GM12878 (cell line): ENCODE measurements around the gene GOLGA6L26. TPM values are rescaled to one million over a fixed set of nuclear protein-coding genes. Genes with fewer than 3 reads are reported as not detected.
"Not testable (repeated sequence)": the region's sequence is repeated elsewhere in the genome, so short reads cannot be mapped to it uniquely, and the experiment has no call there.

Source experiments
- ATAC-seq: fragments of 200-7000 bp; cut with Tn5 transposase; 3 replicates; pipeline ENCODE4 v1.9.1; 2020; ENCODE audit warnings: mild to moderate bottlenecking, moderate library complexity
- BruUV-seq: library from RNA; stranded (reverse); fragments of 400-500 nt; replicated peaks from 2 replicates; lab custom pipeline; 2021; lab: Mats Ljungman, UMichigan
- CTCF ChIA-PET: fragments of 300-600 bp; sonication (Branson Sonifier 250); formaldehyde crosslinking; extraction: SDS; loops from one replicate; lab custom pipeline; 2021; ENCODE audit warnings: inconsistent platforms; lab: Yijun Ruan, JAX
- POLR2A ChIA-PET: fragments of 350-600 bp; formaldehyde crosslinking; extraction: SDS; loops from one replicate; lab custom pipeline; 2021; ENCODE audit warnings: inconsistent platforms; lab: Charles Lee
- RAD21 ChIA-PET: fragments of 300-600 bp; sonication (Branson Sonifier 250); formaldehyde crosslinking; loops from one replicate; lab custom pipeline; 2023; ENCODE audit warnings: antibody characterized with exemption; ENCODE audit not compliant: unreplicated experiment; lab: Charles Lee
- SMC1A ChIA-PET: fragments of 300-600 bp; sonication (Branson Sonifier 250); formaldehyde crosslinking; loops from one replicate; lab custom pipeline; 2023; ENCODE audit not compliant: unreplicated experiment, uncharacterized antibody; lab: Charles Lee
- DNase-seq: peaks from one replicate; pipeline ENCODE4 v3.0.0-alpha.2; 2011; ENCODE audit warnings: low read depth, low spot score
- FAIRE-seq: peaks from 3 replicates; lab custom pipeline; 2011; peaks lifted over from hg19 to GRCh38; lab: Jason Lieb, UNC
- H2AFZ ChIP-seq: 2 replicates; pipeline ENCODE4 v1.6.0; 2011; ENCODE audit warnings: low read depth, low read length, control low read depth; ENCODE audit not compliant: control insufficient read depth
- H3K27ac ChIP-seq: 2 replicates; pipeline ENCODE4 v1.5.1; 2011; ENCODE audit warnings: control low read depth; ENCODE audit not compliant: control insufficient read depth, insufficient read depth
- H3K27me3 ChIP-seq, 2 experiments: replicated peaks in 1 of 2; 2 replicates each; pipeline versions ENCODE4 v1.6.0 to v1.6.1; 2011; ENCODE audit warnings: low read length in 1 of 2; ENCODE audit not compliant: control insufficient read depth in 2 of 2, insufficient read depth in 2 of 2
- H3K36me3 ChIP-seq, 2 experiments: 2 replicates each; pipeline ENCODE4 v1.5.1; 2011; ENCODE audit warnings: low read length in 1 of 2; ENCODE audit not compliant: control insufficient read depth in 2 of 2, insufficient read depth in 2 of 2
- H3K4me1 ChIP-seq: 2 replicates; pipeline ENCODE4 v1.6.1; 2011; ENCODE audit warnings: mild to moderate bottlenecking, low read length, moderate library complexity, mixed read lengths; ENCODE audit not compliant: control insufficient read depth, insufficient read depth
- H3K4me2 ChIP-seq: 2 replicates; pipeline ENCODE4 v1.6.0; 2011; ENCODE audit warnings: control low read depth; ENCODE audit not compliant: control insufficient read depth, insufficient read depth
- H3K4me3 ChIP-seq: fragments of 200-600 bp; sonication (generic); 2 replicates; pipeline ENCODE4 v1.5.1; 2016
- H3K79me2 ChIP-seq: 2 replicates; pipeline ENCODE4 v1.6.0; 2011; ENCODE audit warnings: low read length; ENCODE audit not compliant: control insufficient read depth, insufficient read depth
- H3K9ac ChIP-seq: 2 replicates; pipeline ENCODE4 v1.8.0; 2011; ENCODE audit warnings: low read length, control low read depth, mixed read lengths; ENCODE audit not compliant: control insufficient read depth, insufficient read depth
- H3K9me3 ChIP-seq: replicated peaks from 3 replicates; pipeline ENCODE4 v1.5.1; 2011; ENCODE audit warnings: mild to moderate bottlenecking, low read length; ENCODE audit not compliant: control insufficient read depth, insufficient read depth
- H4K20me1 ChIP-seq: 2 replicates; pipeline ENCODE4 v1.6.0; 2011; ENCODE audit not compliant: control insufficient read depth, insufficient read depth
- EGR1 ChIP-seq, 2 experiments: IDR thresholded peaks; 1 replicate in 1 of 2; 2 replicates in 1 of 2; pipeline ENCODE4 v1.6.1; 2011 to 2012; ENCODE audit warnings: low read depth in 2 of 2, low read length in 2 of 2, borderline replicate concordance in 1 of 2, mild to moderate bottlenecking in 1 of 2, moderate library complexity in 1 of 2
- POLR2A ChIP-seq: IDR thresholded peaks from 2 replicates; pipeline ENCODE4 v1.6.1; 2011; ENCODE audit warnings: low read depth, mild to moderate bottlenecking, low read length
- WGBS: methylation state at CpG from one replicate; pipeline ENCODE4 v1.1.6; 2016; ENCODE audit warnings: low lambda C conversion rate; ENCODE audit not compliant: insufficient replicate concordance, insufficient coverage; ENCODE audit errors: missing lambda C conversion rate; 5-methylcytosine and 5-hydroxymethylcytosine counted together
- in situ Hi-C: fragments of 300-500 bp; cut with MboI; formaldehyde crosslinking; loops from 9 replicates; pipeline ENCODE4 v1.14.3; 2018; ENCODE audit warnings: mixed read lengths
- intact Hi-C: fragments of 100-400 bp; cut with micrococcal nuclease; formaldehyde crosslinking; loops from one replicate; pipeline ENCODE4 v1.14.2; 2022; ENCODE audit not compliant: unreplicated experiment
- polyA plus RNA-seq, 11 experiments: library from polyadenylated mRNA; depleted of rRNA in 4 of 11; unstranded in 6 of 11; stranded (reverse) in 5 of 11; fragments of >200 nt; fragmentation: Nextera tagmentation in 4 of 11; fragmentation: Illumina TruSeq in 1 of 11; extraction: Ambion mirVana in 4 of 11; extraction: Trizol in 1 of 11; gene quantifications; 1 replicate in 1 of 11; 2 replicates in 10 of 11; pipeline versions ENCODE4 v1.2.1 to v1.2.3, GENCODE V29; 2011 to 2016; ENCODE audit warnings: inconsistent platforms in 2 of 11, missing spikeins in 2 of 11, low read depth in 1 of 11
- small RNA-seq: library from RNA; depleted of rRNA; stranded (forward); fragments of <200 nt; gene quantifications from one replicate; pipeline ENCODE3, GENCODE V24; 2014
- total RNA-seq, 4 experiments: library from RNA; depleted of rRNA in 3 of 4; stranded (reverse); fragments of >200 nt in 3 of 4; fragmentation: Illumina TruSeq in 1 of 4; extraction: Trizol in 1 of 4; gene quantifications; 2 replicates each; pipeline versions ENCODE4 v1.2.1 to v1.2.3, GENCODE V29; 2013 to 2021

The GOLGA6L26 gene
- total and polyA plus RNA-seq, 10 of the 15 experiments (the other 5 are each of a cell fraction or from before 2014, with no cell fraction given), result not detected

- H3K9me3 ChIP-seq, H3K36me3 ChIP-seq, FAIRE-seq, H3K27ac ChIP-seq, H4K20me1 ChIP-seq, H3K4me2 ChIP-seq, SMC1A ChIA-PET, H3K27me3 ChIP-seq, DNase-seq, H3K79me2 ChIP-seq, H3K9ac ChIP-seq, in situ Hi-C loops, ATAC-seq, H2AFZ ChIP-seq, BruUV-seq, RAD21 ChIA-PET: not testable (repeated sequence)
- H3K4me3 ChIP-seq, result peak overlapping the region; percentile 79; the same call in 1 of the 2 replicates
- 0% methylated on average over 4 of the region's 55 CpGs for WGBS
- TF ChIP-seq EGR1 (IDR thresholded peaks at IDR 0.05; ENCODE audit: borderline replicate concordance in 1 of 2, low read depth in 2 of 2, low read length in 2 of 2) (0 out of 3 replicates have a peak, but pooled peaks of 1 of the 2 experiments have one; percentile 35), POLR2A (peak; percentile 46; the same call in 1 of the 2 replicates)
- TF ChIP-seq, all 136 proteins: peak for 2; not testable (repeated sequence) for 134
- POLR2A ChIA-PET, H3K4me1 ChIP-seq, CTCF ChIA-PET, intact Hi-C loops: not testable (repeated sequence)
Observed at GRCh38 chr15:23303654-23304053, 30.3 kb downstream of the GOLGA6L26 start.

- H3K9me3 ChIP-seq, H2AFZ ChIP-seq, H3K79me2 ChIP-seq, H3K27me3 ChIP-seq, SMC1A ChIA-PET, H3K4me1 ChIP-seq, H3K4me2 ChIP-seq, H3K9ac ChIP-seq, FAIRE-seq, CTCF ChIA-PET, in situ Hi-C loops, BruUV-seq, H3K4me3 ChIP-seq, RAD21 ChIA-PET, intact Hi-C loops, POLR2A ChIA-PET, H3K36me3 ChIP-seq, H4K20me1 ChIP-seq, DNase-seq, H3K27ac ChIP-seq: not testable (repeated sequence)
- WGBS, result no CpG with 5 or more reads among the region's 33 CpGs
- 0 out of 3 replicates have a peak, but pooled peaks have one; percentile 30 for ATAC-seq
Observed at GRCh38 chr15:23303246-23303645, 30.8 kb downstream of the GOLGA6L26 start.

Small RNA genes within 50 kb of the gene (small RNA-seq; reads per million reads assigned to genes)
- gene RN7SL536P, result not detected

Other genes starting within 250 kb of the GOLGA6L26 start
- gene GOLGA6L1, start 197.4 kb downstream of the GOLGA6L26 start, total RNA-seq (2014; rRNA removed), result not detected in 2 replicates
- gene GOLGA6L1, start 197.4 kb downstream of the GOLGA6L26 start, total RNA-seq (2014; rRNA removed; fragmentation: Illumina TruSeq; extraction: Trizol), result not detected in 2 replicates
- gene GOLGA6L1, start 197.4 kb downstream of the GOLGA6L26 start, total RNA-seq (2021), result not detected in 2 replicates
- not detected in 2 replicates for gene GOLGA6L1, start 197.4 kb downstream of the GOLGA6L26 start, polyA plus RNA-seq (2011; rRNA removed)
- gene GOLGA6L1, start 197.4 kb downstream of the GOLGA6L26 start, polyA plus RNA-seq (2014; fragmentation: Illumina TruSeq; extraction: Trizol), result not detected in 2 replicates
- gene GOLGA6L1, start 197.4 kb downstream of the GOLGA6L26 start, polyA plus RNA-seq (2014; fragmentation: Nextera tagmentation; extraction: Ambion mirVana), result not detected
- not detected in 2 replicates for gene GOLGA6L1, start 197.4 kb downstream of the GOLGA6L26 start, polyA plus RNA-seq (2014; rRNA removed)
- not detected for gene GOLGA6L1, start 197.4 kb downstream of the GOLGA6L26 start, polyA plus RNA-seq (2016; fragmentation: Nextera tagmentation; extraction: Ambion mirVana)
- not detected in 2 replicates for gene GOLGA8S, start 20.6 kb upstream of the GOLGA6L26 start, total RNA-seq (2014; rRNA removed)
- not detected in 2 replicates for gene GOLGA8S, start 20.6 kb upstream of the GOLGA6L26 start, total RNA-seq (2014; rRNA removed; fragmentation: Illumina TruSeq; extraction: Trizol)
- gene GOLGA8S, start 20.6 kb upstream of the GOLGA6L26 start, total RNA-seq (2021), result not detected in 2 replicates
- 0.04 and 0.14 TPM in 2 replicates for gene GOLGA8S, start 20.6 kb upstream of the GOLGA6L26 start, polyA plus RNA-seq (2011; rRNA removed)
- gene GOLGA8S, start 20.6 kb upstream of the GOLGA6L26 start, polyA plus RNA-seq (2014; fragmentation: Illumina TruSeq; extraction: Trizol), result 0.01 TPM in 1 of 2 replicates, not detected in the other
- gene GOLGA8S, start 20.6 kb upstream of the GOLGA6L26 start, polyA plus RNA-seq (2014; fragmentation: Nextera tagmentation; extraction: Ambion mirVana), result not detected
- 0.03 TPM in 1 of 2 replicates, not detected in the other for gene GOLGA8S, start 20.6 kb upstream of the GOLGA6L26 start, polyA plus RNA-seq (2014; rRNA removed)
- not detected for gene GOLGA8S, start 20.6 kb upstream of the GOLGA6L26 start, polyA plus RNA-seq (2016; fragmentation: Nextera tagmentation; extraction: Ambion mirVana)
- not detected in 2 replicates for gene GOLGA6L2, start 113.0 kb upstream of the GOLGA6L26 start, total RNA-seq (2014; rRNA removed)
- gene GOLGA6L2, start 113.0 kb upstream of the GOLGA6L26 start, total RNA-seq (2014; rRNA removed; fragmentation: Illumina TruSeq; extraction: Trizol), result not detected in 2 replicates
- not detected in 2 replicates for gene GOLGA6L2, start 113.0 kb upstream of the GOLGA6L26 start, total RNA-seq (2021)
- not detected in 2 replicates for gene GOLGA6L2, start 113.0 kb upstream of the GOLGA6L26 start, polyA plus RNA-seq (2011; rRNA removed)
- gene GOLGA6L2, start 113.0 kb upstream of the GOLGA6L26 start, polyA plus RNA-seq (2014; fragmentation: Illumina TruSeq; extraction: Trizol), result not detected in 2 replicates
- not detected for gene GOLGA6L2, start 113.0 kb upstream of the GOLGA6L26 start, polyA plus RNA-seq (2014; fragmentation: Nextera tagmentation; extraction: Ambion mirVana)
- not detected in 2 replicates for gene GOLGA6L2, start 113.0 kb upstream of the GOLGA6L26 start, polyA plus RNA-seq (2014; rRNA removed)
- not detected for gene GOLGA6L2, start 113.0 kb upstream of the GOLGA6L26 start, polyA plus RNA-seq (2016; fragmentation: Nextera tagmentation; extraction: Ambion mirVana)
- gene MKRN3, start 231.5 kb upstream of the GOLGA6L26 start, total RNA-seq (2014; rRNA removed), result not detected in 2 replicates
- gene MKRN3, start 231.5 kb upstream of the GOLGA6L26 start, total RNA-seq (2014; rRNA removed; fragmentation: Illumina TruSeq; extraction: Trizol), result not detected in 2 replicates
- gene MKRN3, start 231.5 kb upstream of the GOLGA6L26 start, total RNA-seq (2021), result not detected in 2 replicates
- 0.86 and 1.1 TPM in 2 replicates for gene MKRN3, start 231.5 kb upstream of the GOLGA6L26 start, polyA plus RNA-seq (2011; rRNA removed)
- gene MKRN3, start 231.5 kb upstream of the GOLGA6L26 start, polyA plus RNA-seq (2014; fragmentation: Illumina TruSeq; extraction: Trizol), result not detected in 2 replicates
- gene MKRN3, start 231.5 kb upstream of the GOLGA6L26 start, polyA plus RNA-seq (2014; fragmentation: Nextera tagmentation; extraction: Ambion mirVana), result not detected
- not detected in 2 replicates for gene MKRN3, start 231.5 kb upstream of the GOLGA6L26 start, polyA plus RNA-seq (2014; rRNA removed)
- gene MKRN3, start 231.5 kb upstream of the GOLGA6L26 start, polyA plus RNA-seq (2016; fragmentation: Nextera tagmentation; extraction: Ambion mirVana), result under 1 TPM in 1 of 2 experiments, not detected in 1; 0.30 TPM